ENCODE measurements around the gene GPR162.

GPR162 gene

GRCh38 chr12:6837370-6838060 lies 15.9 kb downstream of the GPR162 start:
- no peak for DNase-seq

- no peak for DNase-seq
These were observed 17.2 kb downstream of the GPR162 start for GRCh38 chr12:6838854-6839253.

GRCh38 chr12:6839482-6840201 lies 18.0 kb downstream of the GPR162 start:
- peak; percentile 100 for DNase-seq

GRCh38 chr12:6840330-6840729 lies 18.7 kb downstream of the GPR162 start:
- DNase-seq = no peak

GRCh38 chr12:6840761-6841515 lies 19.3 kb downstream of the GPR162 start, which contains the start of gene GNB3:
GNB3 (plus strand) TSS chr12:6840925; CDS start chr12:6841288, 363 bp downstream.
- DNase-seq = no peak

DNA sequence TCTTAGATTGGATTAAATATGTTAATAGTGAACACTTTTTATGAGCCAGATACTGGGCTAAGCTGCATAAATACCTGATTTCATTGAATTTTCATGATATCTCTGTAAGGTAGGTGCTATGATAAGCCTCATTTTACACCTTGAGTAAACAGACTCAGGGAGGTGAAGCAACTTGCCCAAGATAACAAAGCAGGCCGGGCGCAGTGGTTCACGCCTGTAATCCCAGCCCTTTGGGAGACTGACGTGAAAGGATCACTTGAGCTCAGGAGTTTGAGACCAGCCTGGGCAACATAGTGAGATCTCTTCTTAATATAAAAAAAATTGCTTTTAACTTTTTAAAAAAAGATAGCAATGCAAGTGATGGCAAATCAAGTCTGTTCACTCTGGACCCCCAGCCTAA lies 20.5 kb downstream of the GPR162 start:
- DNase-seq = no peak

DNA sequence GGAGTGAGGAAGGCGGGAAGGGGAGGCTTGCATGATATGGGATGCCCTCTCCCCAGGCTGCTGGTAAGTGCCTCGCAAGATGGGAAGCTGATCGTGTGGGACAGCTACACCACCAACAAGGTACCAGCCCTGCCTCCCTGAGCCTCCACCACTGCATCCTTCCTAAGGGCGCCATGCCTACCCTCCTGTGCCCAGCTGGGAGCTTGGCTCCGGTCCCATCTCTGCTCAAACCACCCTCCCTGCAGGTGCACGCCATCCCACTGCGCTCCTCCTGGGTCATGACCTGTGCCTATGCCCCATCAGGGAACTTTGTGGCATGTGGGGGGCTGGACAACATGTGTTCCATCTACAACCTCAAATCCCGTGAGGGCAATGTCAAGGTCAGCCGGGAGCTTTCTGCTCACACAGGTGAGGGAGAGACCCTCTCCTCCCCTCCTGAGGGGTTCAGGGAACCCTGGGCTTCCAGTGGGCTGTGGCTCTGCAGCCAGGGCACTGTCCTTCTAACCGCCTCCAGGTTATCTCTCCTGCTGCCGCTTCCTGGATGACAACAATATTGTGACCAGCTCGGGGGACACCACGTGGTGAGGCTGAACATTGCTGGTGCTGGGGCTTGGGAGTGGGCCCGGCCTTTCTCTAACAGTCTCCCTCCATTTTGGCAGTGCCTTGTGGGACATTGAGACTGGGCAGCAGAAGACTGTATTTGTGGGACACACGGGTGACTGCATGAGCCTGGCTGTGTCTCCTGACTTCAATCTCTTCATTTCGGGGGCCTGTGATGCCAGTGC lies 21.7 kb downstream of the GPR162 start:
- DNase-seq = no peak

DNA sequence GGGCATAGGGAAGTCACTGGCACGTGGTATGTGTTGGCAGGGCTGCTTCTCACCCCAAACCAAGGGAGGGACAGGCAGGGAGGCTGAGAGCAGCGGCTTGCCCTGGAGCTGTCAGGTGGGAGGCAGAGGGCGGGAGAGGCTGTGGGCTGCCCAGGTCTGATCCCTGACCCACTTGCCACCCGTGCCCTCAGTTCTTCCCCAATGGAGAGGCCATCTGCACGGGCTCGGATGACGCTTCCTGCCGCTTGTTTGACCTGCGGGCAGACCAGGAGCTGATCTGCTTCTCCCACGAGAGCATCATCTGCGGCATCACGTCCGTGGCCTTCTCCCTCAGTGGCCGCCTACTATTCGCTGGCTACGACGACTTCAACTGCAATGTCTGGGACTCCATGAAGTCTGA lies 23.8 kb downstream of the GPR162 start:
- DNase-seq = no peak

DNA sequence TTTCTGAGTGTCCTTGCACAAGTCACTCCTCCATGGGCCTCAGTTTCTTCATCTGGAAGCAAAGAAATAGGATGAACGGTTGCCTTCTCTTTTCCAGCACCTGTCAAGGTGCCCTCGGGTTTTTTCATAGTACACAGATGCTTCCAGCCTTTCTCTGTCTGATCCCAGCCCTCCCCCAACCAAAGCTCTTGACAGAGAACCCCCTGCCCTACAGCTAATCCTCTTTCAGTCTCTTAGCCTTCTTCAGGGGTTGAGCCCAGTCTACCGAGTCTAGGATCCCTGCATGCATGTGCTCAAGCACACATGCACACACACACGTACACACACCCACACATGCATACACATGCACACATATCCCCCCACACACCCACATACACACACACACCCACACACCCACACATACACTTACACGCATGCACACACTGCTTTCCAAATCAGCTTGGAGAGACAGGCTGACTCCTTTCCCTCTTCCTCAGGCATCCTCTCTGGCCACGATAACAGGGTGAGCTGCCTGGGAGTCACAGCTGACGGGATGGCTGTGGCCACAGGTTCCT lies 24.8 kb downstream of the GPR162 start:
- DNase-seq = no peak

- no peak for DNase-seq
These were observed 26.1 kb downstream of the GPR162 start for GRCh38 chr12:6847676-6848075.

- no peak for DNase-seq
These were observed 27.8 kb downstream of the GPR162 start for GRCh38 chr12:6849427-6849826.

DNA sequence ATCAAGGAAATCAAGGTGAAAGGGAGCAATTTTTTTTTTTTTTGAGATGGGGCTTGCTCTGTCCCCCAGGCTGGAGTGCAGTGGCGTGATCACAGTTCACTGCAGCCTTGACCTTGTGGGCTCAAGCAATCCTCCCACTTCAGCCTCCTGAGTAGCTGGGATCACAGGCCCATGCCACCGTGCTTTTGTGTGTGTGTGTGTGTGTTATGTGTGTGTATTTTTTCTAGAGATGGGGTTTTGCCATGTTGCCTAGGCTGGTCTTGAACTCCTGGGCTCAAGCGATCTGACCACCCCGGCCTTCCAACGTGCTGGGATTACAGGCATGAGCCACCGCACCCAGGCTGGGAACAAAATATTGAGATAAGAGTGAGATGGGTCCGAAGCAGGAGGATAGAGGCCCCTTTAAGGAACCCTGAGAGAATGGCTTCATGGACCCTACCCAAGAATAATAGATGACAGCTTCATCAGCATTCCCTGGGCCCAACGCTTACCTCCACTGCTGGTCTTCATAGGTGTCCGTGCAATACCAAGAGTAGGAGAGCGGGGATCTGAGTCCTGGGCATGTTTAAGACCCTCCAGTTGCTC lies 28.4 kb downstream of the GPR162 start:
- no peak for DNase-seq

GRCh38 chr12:6850796-6851152 lies 29.2 kb downstream of the GPR162 start:
- no peak for DNase-seq

DNA sequence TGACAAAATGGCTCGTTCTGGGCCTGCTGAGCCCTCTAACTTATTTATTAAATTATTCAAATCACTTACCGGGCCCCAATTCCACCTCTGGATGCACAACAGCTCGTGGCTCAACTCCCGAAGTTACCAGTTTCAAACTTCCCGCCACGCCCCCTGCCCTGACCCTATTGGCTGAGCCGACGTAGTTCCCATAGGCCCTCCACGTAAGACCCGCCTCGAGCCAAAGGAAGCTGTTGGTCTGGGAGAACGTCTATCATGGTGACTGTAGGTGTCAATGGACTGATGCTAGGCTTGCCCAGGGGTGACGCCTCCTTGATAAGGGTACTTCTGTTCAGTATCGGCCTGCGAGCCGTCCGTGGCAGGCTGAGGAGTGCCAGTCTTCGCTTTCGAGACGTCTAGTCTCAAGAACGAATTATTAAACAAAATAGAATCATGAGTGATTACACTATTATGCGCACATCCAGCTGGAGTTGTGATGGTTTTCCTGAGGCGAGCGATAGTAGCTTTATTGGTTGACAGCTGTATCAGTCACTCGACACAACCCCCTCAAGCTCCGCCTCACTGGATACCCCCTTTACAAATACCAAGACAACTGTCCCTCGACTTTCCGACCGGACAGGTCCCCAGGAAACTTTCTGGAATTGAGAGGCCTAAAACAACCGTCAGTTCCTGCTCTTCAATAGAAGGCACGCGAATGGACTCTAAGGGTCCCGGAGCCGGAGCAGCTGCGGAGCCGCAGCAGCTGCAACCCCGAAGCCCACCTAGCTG lies 29.7 kb downstream of the GPR162 start, which contains the start of gene CDCA3:
Gene CDCA3 (minus strand): TSS at position 134 of the 768 bp plus-strand sequence. CDS start 334 bp downstream, outside the sequence.
- DNase-seq = peak; percentile 100

DNA sequence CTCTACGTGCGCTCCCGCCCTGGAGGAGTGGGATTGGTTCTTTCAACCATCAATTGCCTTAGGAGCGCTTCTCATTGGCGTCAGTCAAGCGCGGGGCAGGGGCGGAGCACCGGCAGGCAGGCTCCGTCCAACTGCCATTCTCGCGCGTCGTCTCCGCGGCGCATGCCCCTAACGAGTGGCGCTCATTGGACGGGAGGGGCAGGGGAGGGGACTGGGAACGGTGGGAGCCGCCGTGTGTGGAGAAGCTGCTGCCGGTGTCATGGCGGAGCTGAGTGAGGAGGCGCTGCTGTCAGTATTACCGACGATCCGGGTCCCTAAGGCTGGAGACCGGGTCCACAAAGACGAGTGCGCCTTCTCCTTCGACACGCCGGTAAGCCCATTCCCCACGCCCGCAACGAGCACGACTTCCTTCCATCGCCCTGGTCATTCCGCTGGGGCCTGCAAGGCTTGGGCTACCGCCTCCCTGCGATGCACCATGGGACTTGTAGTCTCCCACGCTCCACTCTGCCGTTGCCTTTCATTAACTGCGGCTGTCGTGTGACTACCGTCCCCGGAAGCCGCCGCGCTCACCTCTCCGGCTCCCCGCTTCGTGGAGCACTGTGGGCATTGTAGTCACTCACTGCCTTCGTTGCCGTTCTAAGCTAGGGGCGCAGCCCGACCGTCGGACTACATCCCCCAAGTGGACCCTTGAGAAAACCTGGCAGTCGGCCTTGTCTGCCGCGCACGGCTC lies 30.5 kb downstream of the GPR162 start, which contains the start of gene USP5:
Gene USP5 (plus strand): TSS at position 230 of the 730 bp plus-strand sequence. CDS start 30 bp downstream, at position 260.
- peak; percentile 100 for DNase-seq

- DNase-seq = peak; percentile 100
These were observed 31.2 kb downstream of the GPR162 start for GRCh38 chr12:6852651-6853354.

DNA sequence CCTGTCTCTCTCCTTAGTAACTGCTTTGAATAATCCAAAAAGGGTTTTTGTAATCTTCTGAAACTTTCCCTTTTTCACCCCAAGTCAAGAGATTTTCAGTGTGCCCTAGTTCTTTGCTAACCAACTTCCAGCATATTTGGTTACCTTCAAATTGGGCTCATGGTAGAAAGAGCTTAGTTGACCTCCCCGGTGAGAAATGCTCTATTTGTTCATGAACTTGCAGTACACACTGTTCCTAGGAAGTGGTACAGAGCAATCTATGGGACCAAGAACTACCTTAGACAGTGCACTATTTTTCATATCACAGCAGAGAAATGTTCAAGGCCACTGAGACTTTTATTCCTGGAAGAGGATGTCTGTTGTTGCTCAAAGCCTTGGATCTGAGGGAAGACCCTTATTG lies 32.0 kb downstream of the GPR162 start:
- no peak for DNase-seq

GRCh38 chr12:6854036-6854435 lies 32.4 kb downstream of the GPR162 start:
- no peak for DNase-seq

DNA sequence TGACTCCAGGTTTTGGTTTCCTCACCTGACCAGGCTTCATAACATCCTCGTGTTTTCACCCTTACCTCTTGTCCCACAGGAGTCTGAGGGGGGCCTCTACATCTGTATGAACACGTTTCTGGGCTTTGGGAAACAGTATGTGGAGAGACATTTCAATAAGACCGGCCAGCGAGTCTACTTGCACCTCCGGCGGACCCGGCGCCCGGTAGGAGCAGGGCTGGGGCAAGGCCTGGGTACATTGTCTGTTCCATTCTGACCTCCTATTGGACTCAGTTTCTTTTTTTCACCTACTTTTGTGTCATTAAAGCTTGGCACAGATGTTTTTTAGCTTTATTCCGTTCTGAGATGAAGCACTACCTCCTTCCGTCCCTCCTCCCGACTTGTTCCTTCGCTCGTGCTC lies 33.7 kb downstream of the GPR162 start:
- no peak for DNase-seq

GRCh38 chr12:6858799-6859198 lies 37.2 kb downstream of the GPR162 start:
- DNase-seq = no peak

All from NCI-H2171 treated with DMSO at 0.1 percent for 48 hours (cell line).